Body of pancreas (tissue), 4 donors: ENCODE measurements around the gene FAM184B.

ENCODE experiments used
- POLR2A ChIP-seq, 3 donors: fragments of 450-650 bp; IDR thresholded peaks; one replicate each; pipeline ENCODE4 v1.6.1; 2016; ENCODE audit warnings: antibody characterized with exemption in 3 of 3, mild to moderate bottlenecking in 2 of 3
- TF ChIP-seq, protein P1 (sequence below), 7 experiments: fragments of 450-650 bp in 4 of 7; fragments of 200-600 bp in 3 of 7; sonication (generic) in 3 of 7; IDR thresholded peaks; one replicate each; pipeline ENCODE4 v1.5.1; 2016 to 2019; ENCODE audit warnings: antibody characterized with exemption in 7 of 7

DNA sequence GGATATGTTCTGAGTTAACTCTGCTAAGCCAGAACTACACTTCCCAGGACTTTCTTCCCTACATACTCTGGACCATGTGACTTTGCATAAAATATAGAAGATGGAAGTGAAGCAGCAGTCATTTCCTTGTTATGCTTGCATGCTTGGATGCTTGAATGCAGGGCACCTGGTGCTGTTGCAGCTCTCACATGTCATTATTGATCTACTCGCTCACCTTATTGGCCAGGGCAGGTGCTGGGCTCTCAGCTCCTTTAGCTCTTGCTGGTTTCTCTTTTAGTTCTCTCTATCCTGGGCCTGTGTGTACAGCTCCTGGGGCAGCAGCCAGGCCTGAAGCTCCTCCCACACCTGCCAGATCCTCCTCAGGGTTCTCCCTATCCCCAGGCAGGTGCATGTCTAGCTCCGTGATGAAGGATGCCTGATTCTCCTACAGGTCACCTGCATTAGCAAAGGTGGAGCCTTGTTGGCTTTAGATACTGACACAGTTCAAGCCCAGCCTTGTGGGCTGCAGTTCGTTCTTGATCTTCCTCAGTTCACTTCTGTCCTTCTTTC lies 113.7 kb downstream of the FAM184B start:
- TF ChIP-seq, protein P1, sequence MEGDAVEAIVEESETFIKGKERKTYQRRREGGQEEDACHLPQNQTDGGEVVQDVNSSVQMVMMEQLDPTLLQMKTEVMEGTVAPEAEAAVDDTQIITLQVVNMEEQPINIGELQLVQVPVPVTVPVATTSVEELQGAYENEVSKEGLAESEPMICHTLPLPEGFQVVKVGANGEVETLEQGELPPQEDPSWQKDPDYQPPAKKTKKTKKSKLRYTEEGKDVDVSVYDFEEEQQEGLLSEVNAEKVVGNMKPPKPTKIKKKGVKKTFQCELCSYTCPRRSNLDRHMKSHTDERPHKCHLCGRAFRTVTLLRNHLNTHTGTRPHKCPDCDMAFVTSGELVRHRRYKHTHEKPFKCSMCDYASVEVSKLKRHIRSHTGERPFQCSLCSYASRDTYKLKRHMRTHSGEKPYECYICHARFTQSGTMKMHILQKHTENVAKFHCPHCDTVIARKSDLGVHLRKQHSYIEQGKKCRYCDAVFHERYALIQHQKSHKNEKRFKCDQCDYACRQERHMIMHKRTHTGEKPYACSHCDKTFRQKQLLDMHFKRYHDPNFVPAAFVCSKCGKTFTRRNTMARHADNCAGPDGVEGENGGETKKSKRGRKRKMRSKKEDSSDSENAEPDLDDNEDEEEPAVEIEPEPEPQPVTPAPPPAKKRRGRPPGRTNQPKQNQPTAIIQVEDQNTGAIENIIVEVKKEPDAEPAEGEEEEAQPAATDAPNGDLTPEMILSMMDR (IDR thresholded peaks at IDR 0.05): no peak
- TF ChIP-seq POLR2A (IDR thresholded peaks at IDR 0.05): no peak
